Measurements from ENCODE around the gene CCDC197.
A peak's percentile ranks its signal among the peaks of the same experiment; 100 is the strongest.

Gene CCDC197

DNA sequence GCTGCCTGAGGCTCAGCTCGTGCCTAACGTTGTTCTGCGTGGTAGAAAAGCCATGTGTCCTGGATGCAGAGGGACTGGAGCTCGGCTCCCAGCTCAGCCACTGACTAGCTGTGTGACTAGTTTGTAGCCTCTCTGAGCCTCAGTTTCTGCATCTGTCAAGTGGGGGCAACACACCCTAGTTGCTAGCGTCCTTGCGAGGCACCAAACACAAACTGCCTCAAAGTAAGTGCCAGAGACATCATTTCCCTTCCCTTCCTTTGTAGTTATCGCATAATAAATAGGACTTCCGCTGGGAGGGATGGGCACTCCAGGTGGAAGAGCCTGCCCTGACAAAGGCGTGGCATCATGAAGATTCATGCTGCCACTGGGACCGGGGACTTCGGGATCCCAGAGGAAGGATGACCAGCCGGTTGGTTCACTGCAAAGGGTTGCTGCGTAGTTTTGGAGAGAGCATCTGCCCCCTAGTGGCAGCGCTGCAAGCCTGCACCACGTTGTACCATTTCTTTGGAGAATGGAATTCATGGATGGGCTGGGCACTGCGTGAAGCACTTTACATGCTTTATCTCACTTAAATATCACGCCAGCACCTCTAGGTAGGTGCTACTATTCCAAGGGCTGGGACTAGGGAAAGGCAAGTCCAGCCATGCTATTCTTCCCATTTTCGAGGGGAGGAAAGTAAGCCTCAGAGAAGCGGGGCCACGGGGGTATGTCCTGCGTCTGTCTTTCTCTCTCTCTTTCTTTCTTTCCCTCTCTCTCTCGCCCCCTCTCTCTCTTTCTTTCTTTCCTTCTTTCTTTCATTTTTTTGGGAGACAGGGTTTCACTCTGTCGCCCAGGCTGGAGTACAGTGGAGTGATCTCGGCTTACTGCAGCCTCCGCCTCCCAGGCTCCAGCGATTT is 4.6 kb downstream of the CCDC197 start:
- no peaks in the 10 kb centered on the region for H3K9me3 ChIP-seq (ENCODE audit: insufficient read depth, low read length)
- H3K79me2 ChIP-seq (ENCODE audit: insufficient read depth, low read length) = no peaks in the 10 kb centered on the region
- H3F3A ChIP-seq (ENCODE audit: insufficient read depth) = no peaks in the 10 kb centered on the region
- no peaks in the 10 kb centered on the region for H3K9me2 ChIP-seq (replicated peaks; ENCODE audit: insufficient read depth, low read length)
- H3K27ac ChIP-seq (ENCODE audit: low read depth, low read length) = peak overlapping the region; percentile 24; the same call in 1 of the 2 replicates
- TF ChIP-seq EZH2phosphoT487 (conservative IDR thresholded peaks at IDR 0.05; ENCODE audit: low read length) = no peak
- peak; percentile 95 for TF ChIP-seq CTCF (IDR thresholded peaks at IDR 0.05; ENCODE audit: insufficient read depth, low read length, poor library complexity, severe bottlenecking)
- H2AFZ ChIP-seq (ENCODE audit: low read depth, low read length, severe bottlenecking) = peak overlapping the region; percentile 5
- no peaks in the 10 kb centered on the region for H4K20me1 ChIP-seq (ENCODE audit: low read depth, low read length)
- peak overlapping the region; percentile 34; the same call in 1 of the 2 replicates for H3K9ac ChIP-seq (ENCODE audit: low read length)
- H3K36me3 ChIP-seq (ENCODE audit: low read length) = no peaks in the 10 kb centered on the region
- no peaks in the 10 kb centered on the region for H3K27me3 ChIP-seq (ENCODE audit: low read length)
- peak overlapping the region; percentile 1 for H3K4me2 ChIP-seq (ENCODE audit: low read depth, low read length, poor library complexity, severe bottlenecking)
- no peak overlapping the region for H3K4me3 ChIP-seq (ENCODE audit: insufficient read depth, low read length, poor library complexity, severe bottlenecking)

- no peaks in the 10 kb centered on the region for H3K9me3 ChIP-seq (ENCODE audit: insufficient read depth, low read length)
- no peaks in the 10 kb centered on the region for H3K36me3 ChIP-seq (ENCODE audit: low read length)
- TF ChIP-seq EZH2phosphoT487 (conservative IDR thresholded peaks at IDR 0.05; ENCODE audit: low read length) (no peak), CTCF (IDR thresholded peaks at IDR 0.05; ENCODE audit: insufficient read depth, low read length, poor library complexity, severe bottlenecking) (no peak)
- H3K27ac ChIP-seq (ENCODE audit: low read depth, low read length) = no peak overlapping the region
- no peaks in the 10 kb centered on the region for H3K27me3 ChIP-seq (ENCODE audit: low read length)
- H3K79me2 ChIP-seq (ENCODE audit: insufficient read depth, low read length) = no peaks in the 10 kb centered on the region
- no peaks in the 10 kb centered on the region for H3K9me2 ChIP-seq (replicated peaks; ENCODE audit: insufficient read depth, low read length)
- no peak overlapping the region for H3K9ac ChIP-seq (ENCODE audit: low read length)
- H3F3A ChIP-seq (ENCODE audit: insufficient read depth) = no peaks in the 10 kb centered on the region
- H3K4me3 ChIP-seq (ENCODE audit: insufficient read depth, low read length, poor library complexity, severe bottlenecking) = no peak overlapping the region
- no peak overlapping the region for H3K4me2 ChIP-seq (ENCODE audit: low read depth, low read length, poor library complexity, severe bottlenecking)
- H4K20me1 ChIP-seq (ENCODE audit: low read depth, low read length) = no peaks in the 10 kb centered on the region
- H2AFZ ChIP-seq (ENCODE audit: low read depth, low read length, severe bottlenecking) = no peak overlapping the region
Measured at GRCh38 chr14:94003397-94003796, 6.3 kb downstream of the CCDC197 start.

- no peaks in the 10 kb centered on the region for H3K27me3 ChIP-seq (ENCODE audit: low read length)
- no peak overlapping the region for H3K9ac ChIP-seq (ENCODE audit: low read length)
- no peak for TF ChIP-seq EZH2phosphoT487 (conservative IDR thresholded peaks at IDR 0.05; ENCODE audit: low read length)
- no peak for TF ChIP-seq CTCF (IDR thresholded peaks at IDR 0.05; ENCODE audit: insufficient read depth, low read length, poor library complexity, severe bottlenecking)
Measured at GRCh38 chr14:94004015-94004414, 6.9 kb downstream of the CCDC197 start.

More at GRCh38 chr14:94004015-94004414, 6.9 kb downstream of the CCDC197 start:
- Histone ChIP-seq H3K79me2 (ENCODE audit: insufficient read depth, low read length) (no peaks in the 10 kb centered on the region), H3K4me2 (ENCODE audit: low read depth, low read length, poor library complexity, severe bottlenecking) (no peak overlapping the region), H3K27ac (ENCODE audit: low read depth, low read length) (no peak overlapping the region), H2AFZ (ENCODE audit: low read depth, low read length, severe bottlenecking) (no peak overlapping the region), H3K9me2 (replicated peaks; ENCODE audit: insufficient read depth, low read length) (no peaks in the 10 kb centered on the region), H4K20me1 (ENCODE audit: low read depth, low read length) (no peaks in the 10 kb centered on the region), H3K9me3 (ENCODE audit: insufficient read depth, low read length) (no peaks in the 10 kb centered on the region), H3K4me3 (ENCODE audit: insufficient read depth, low read length, poor library complexity, severe bottlenecking) (no peak overlapping the region), H3F3A (ENCODE audit: insufficient read depth) (no peaks in the 10 kb centered on the region), H3K36me3 (ENCODE audit: low read length) (no peaks in the 10 kb centered on the region)

Measured in SU-DHL-6 (cell line).